Esophagus (tissue), 2 donors: ENCODE results near the gene OR1C1. TPM values are rescaled to one million over a fixed set of nuclear protein-coding genes. Genes with fewer than 3 reads are reported as not detected.
"Not testable (repeated sequence)": the region's sequence is repeated elsewhere in the genome, so short reads cannot be mapped to it uniquely, and the experiment has no call there.

Experiments used
- H3K27ac ChIP-seq, 2 donors: one replicate each; pipeline ENCODE4 v1.5.1; 2013; ENCODE audit warnings: low read depth in 2 of 2, mild to moderate bottlenecking in 2 of 2, inconsistent platforms in 1 of 2, low read length in 1 of 2, moderate library complexity in 1 of 2
- H3K27me3 ChIP-seq, 2 donors: one replicate each; pipeline ENCODE4 v1.6.1; 2013; ENCODE audit warnings: low read length in 2 of 2, control low read depth in 1 of 2, mild to moderate bottlenecking in 1 of 2; ENCODE audit not compliant: insufficient read depth in 2 of 2, control insufficient read depth in 1 of 2
- H3K36me3 ChIP-seq, 2 donors: one replicate each; pipeline ENCODE4 v1.6.1; 2013; ENCODE audit warnings: low read length in 1 of 2; ENCODE audit not compliant: control insufficient read depth in 2 of 2, insufficient read depth in 2 of 2
- H3K4me1 ChIP-seq, 2 donors: one replicate each; pipeline ENCODE4 v1.6.1; 2013; ENCODE audit warnings: low read length in 1 of 2; ENCODE audit not compliant: control insufficient read depth in 2 of 2, insufficient read depth in 2 of 2
- H3K4me3 ChIP-seq, 2 donors: one replicate each; pipeline ENCODE4 v1.5.1; 2013; ENCODE audit warnings: low read length in 2 of 2, mild to moderate bottlenecking in 2 of 2, low read depth in 1 of 2, moderate library complexity in 1 of 2
- H3K9me3 ChIP-seq, 2 donors: one replicate each; pipeline ENCODE4 v1.6.1; 2013; ENCODE audit warnings: mild to moderate bottlenecking in 2 of 2, low read depth in 1 of 2, low read length in 1 of 2, moderate library complexity in 1 of 2; ENCODE audit not compliant: control insufficient read depth in 2 of 2, insufficient read depth in 1 of 2
- WGBS, 2 donors: extraction: QIAGEN DNeasy Blood & Tissue Kit; methylation state at CpG; one replicate each; pipeline ENCODE4 v1.1.7; 2013; 5-methylcytosine and 5-hydroxymethylcytosine counted together
- polyA plus RNA-seq, 2 donors: library from polyadenylated mRNA; stranded (reverse); fragments of 200-250 nt; gene quantifications; one replicate each; pipeline ENCODE4 v1.2.3, GENCODE V29; 2013
- donor health status: healthy with polysubstance abuse.
- donor health status: Bipolar disorder and iron deficiency.

The OR1C1 gene, protein sequence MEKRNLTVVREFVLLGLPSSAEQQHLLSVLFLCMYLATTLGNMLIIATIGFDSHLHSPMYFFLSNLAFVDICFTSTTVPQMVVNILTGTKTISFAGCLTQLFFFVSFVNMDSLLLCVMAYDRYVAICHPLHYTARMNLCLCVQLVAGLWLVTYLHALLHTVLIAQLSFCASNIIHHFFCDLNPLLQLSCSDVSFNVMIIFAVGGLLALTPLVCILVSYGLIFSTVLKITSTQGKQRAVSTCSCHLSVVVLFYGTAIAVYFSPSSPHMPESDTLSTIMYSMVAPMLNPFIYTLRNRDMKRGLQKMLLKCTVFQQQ
- not detected for polyA plus RNA-seq

DNA sequence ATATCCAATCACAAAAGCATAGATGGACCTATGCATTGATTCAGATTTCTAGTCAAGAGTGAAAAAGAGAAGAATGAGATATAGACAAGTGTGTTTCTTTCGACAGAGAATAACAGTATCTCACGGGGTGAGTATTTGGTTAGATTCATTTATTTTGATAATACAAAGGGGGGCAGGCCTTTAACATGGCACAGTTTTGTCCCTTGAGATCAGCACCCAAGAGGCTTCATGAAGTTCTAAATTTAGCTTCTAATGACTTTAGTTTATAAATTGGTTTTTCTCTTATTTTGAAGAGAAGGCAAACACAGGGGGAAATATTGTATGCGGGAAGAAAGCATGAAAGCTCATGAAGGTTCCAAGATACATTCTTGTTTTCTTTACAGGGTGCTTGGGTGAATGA is at the start of gene OR1C1:
Gene OR1C1, minus strand, starts transcription at position 101 of the 400 bp plus-strand sequence. CDS start 2,150 bp downstream, outside the sequence.
- 91 to 97% methylated on average over 3 of the region's 3 CpGs for WGBS, 2 donors

DNA sequence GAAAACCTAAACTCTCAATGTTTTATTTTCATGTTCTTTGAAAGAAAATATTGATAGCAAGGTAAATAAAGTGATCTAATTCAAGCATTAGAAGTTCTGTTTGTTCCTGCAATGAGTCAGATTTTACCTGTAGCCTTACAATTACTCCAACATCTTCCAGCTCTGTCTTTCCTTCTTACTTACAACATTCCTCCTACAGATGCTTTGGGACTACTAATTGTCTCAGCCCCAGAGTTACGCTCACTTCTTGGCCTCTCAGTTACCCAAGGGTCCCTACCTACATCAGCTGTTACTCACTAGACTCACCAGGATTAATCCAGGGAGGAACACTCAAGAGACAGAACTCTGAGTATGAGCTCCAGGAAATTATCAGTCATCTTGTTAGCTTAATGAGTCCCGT is 37.2 kb upstream of the OR1C1 start:
- WGBS, 2 donors, result 0 to 35% methylated on average over 2 of the region's 2 CpGs
- no peaks in the 10 kb centered on the region for H3K27me3 ChIP-seq
- H3K27ac ChIP-seq, result no peak overlapping the region
- H3K4me3 ChIP-seq, result no peak overlapping the region
- H3K36me3 ChIP-seq, result no peaks in the 10 kb centered on the region
- no peaks in the 10 kb centered on the region for H3K4me1 ChIP-seq
- no peaks in the 10 kb centered on the region for H3K9me3 ChIP-seq

More for the DNA sequence above, at the start of gene OR1C1:
- H3K27me3 ChIP-seq, result no peaks in the 10 kb centered on the region
- no peaks in the 10 kb centered on the region for H3K36me3 ChIP-seq
- H3K9me3 ChIP-seq, result peaks cover 0 to 7% of the 10 kb centered on the region in 2 donors
- H3K4me3 ChIP-seq, result no peak within 1 kb of the TSS
- no peak within 1 kb of the TSS for H3K27ac ChIP-seq
- no peaks in the 10 kb centered on the region for H3K4me1 ChIP-seq

DNA sequence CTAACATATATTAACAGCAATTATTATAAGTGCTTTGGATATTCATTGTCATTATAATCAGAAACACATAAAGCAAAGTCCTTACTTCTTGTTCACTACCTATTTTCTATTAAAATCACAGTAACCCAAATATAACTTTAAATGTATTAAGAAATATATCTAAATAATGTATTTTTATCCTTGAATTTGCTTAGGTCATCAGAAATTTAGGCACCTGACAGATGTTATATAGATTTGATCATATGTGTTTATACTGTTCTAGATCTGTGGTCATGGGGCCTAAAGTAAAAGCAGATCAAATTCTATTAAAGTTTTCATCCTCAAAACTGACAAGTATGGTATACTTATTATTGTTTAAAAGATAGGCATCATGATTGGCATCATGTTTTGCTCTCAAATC is 9.2 kb upstream of the OR1C1 start:
- no peak overlapping the region for H3K4me3 ChIP-seq
- H3K27ac ChIP-seq, result no peak overlapping the region
- peaks cover 0 to 3% of the 10 kb centered on the region in 2 donors for H3K9me3 ChIP-seq
- no peaks in the 10 kb centered on the region for H3K4me1 ChIP-seq
- H3K36me3 ChIP-seq, result no peaks in the 10 kb centered on the region
- H3K27me3 ChIP-seq, result no peaks in the 10 kb centered on the region

DNA sequence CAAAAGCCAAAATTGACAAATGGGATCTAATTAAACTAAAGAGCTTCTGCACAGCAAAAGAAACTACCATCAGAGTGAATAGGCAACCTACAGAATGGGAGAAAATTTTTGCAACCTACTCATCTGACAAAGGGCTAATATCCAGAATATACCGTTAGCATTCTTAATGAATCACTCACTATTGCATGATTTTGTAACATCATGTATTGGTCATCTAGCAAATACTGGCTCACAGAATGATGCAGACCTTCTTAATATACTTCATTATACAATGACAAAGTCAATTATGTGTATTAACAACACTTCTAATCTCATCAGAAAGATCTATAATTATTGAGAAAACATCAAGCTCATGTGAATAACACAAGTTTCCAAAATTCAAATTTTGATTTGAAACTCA is 6.0 kb downstream of the OR1C1 start:
- not testable (repeated sequence) for H3K27me3 ChIP-seq, H3K4me3 ChIP-seq, H3K36me3 ChIP-seq, H3K27ac ChIP-seq, H3K4me1 ChIP-seq
- 88 to 89% methylated on average over 1 of the region's 1 CpG for WGBS, 2 donors
- peaks cover 8 to 13% of the 10 kb centered on the region in 2 donors for H3K9me3 ChIP-seq

DNA sequence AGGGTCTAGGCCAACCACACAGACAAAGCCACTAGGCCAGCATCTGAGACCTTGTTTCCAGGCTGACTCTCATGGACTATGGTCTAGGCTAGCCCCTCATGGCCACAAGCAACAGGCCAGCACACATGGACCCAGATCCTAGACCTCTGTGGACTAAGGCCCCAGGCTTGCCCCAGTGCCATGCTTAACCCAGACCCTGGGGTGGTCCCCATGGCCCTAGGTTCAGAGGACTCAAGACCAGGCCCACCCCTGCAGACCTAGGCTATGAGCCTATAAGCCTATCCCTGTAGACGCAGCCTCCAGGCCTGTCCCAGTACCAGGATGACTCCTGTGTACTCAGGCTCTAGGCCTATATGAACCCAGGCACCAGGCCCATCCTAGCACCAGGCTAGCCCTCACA is 10.5 kb downstream of the OR1C1 start:
- no peak overlapping the region for H3K4me3 ChIP-seq
- WGBS, 2 donors, result 88% methylated on average over 1 of the region's 1 CpG
- peaks cover 6 to 8% of the 10 kb centered on the region in 2 donors for H3K9me3 ChIP-seq
- no peak overlapping the region for H3K27ac ChIP-seq
- H3K27me3 ChIP-seq, result no peaks in the 10 kb centered on the region
- no peaks in the 10 kb centered on the region for H3K36me3 ChIP-seq
- no peaks in the 10 kb centered on the region for H3K4me1 ChIP-seq

DNA sequence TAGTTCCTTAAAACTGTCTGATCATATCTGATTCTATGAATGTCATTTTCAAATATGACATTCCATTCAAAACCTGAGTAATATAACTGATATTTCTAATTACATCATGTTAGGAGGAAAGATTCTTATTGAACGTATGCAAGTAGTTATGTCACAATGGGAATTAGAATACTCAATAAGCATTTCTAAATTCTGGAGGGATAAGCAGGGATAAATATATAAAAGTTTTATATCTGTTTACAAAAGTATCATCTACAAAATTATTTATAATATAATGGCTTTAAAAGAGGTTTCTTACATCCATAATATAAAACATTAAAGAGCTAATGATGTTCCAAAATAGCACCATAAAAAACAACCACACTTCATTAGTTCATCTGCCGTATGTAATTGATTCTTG is 12.3 kb downstream of the OR1C1 start, which contains the start of gene OR14A2:
Gene OR14A2, minus strand, starts transcription at position 101 of the 400 bp plus-strand sequence.
- Histone ChIP-seq H3K9me3 (peaks cover 6 to 9% of the 10 kb centered on the region in 2 donors), H3K4me1 (no peaks in the 10 kb centered on the region), H3K27ac (no peak within 1 kb of the TSS), H3K27me3 (no peaks in the 10 kb centered on the region), H3K4me3 (no peak within 1 kb of the TSS), H3K36me3 (no peaks in the 10 kb centered on the region)
- 91 to 94% methylated on average over 2 of the region's 2 CpGs for WGBS, 2 donors

DNA sequence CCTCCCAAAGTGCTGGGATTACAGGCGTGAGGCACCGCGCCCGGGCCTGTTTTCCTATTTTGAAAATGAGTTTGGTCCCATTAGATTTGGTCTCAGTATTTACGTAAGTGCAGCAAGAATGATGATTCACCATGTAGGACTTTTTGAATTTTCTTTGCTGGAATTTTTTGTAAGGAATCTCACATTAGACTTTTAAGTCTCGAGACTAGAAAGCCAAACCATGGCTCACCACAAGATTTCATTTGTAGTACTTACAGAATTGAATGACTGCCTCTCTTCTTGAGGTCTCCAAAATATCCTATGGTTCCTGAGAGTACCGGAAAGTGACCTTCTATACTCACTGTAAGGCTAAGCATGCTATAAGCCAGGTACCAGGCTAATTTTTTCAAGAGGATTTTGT is 12.7 kb downstream of the OR1C1 start:
- WGBS, 2 donors, result 86 to 90% methylated on average over 7 of the region's 7 CpGs
- Histone ChIP-seq H3K27me3 (no peaks in the 10 kb centered on the region), H3K4me3 (no peak overlapping the region), H3K36me3 (no peaks in the 10 kb centered on the region), H3K27ac (no peak overlapping the region), H3K4me1 (no peaks in the 10 kb centered on the region), H3K9me3 (peaks cover 6 to 10% of the 10 kb centered on the region in 2 donors)

DNA sequence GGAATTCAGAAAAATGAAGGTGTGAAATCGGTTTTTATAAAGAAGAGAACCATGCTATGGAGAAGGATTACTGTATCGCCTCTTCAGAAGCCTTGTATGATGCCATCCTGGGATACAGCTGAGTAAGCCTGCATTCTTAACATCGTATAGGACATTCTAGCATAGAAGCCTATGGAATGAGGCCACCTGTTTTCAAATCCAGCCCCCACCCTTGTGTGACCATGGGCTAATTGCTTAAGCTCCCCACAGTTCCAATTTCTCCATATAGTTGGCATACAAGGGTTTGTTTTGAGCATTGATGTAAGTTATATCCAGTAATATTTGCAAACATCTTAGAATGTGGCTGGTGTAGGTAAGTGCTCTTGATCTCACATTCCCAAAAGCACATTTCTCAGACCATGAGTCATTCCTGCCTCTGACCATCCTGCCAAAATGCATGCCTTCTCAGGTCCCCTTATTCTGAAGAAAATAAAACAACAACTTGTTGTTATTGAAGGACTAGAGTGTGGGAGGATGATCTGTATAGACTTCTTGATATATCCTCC is 13.9 kb downstream of the OR1C1 start:
- Histone ChIP-seq H3K27ac (no peak overlapping the region), H3K36me3 (no peaks in the 10 kb centered on the region), H3K9me3 (peaks cover 6 to 10% of the 10 kb centered on the region in 2 donors), H3K27me3 (no peaks in the 10 kb centered on the region), H3K4me3 (no peak overlapping the region), H3K4me1 (no peaks in the 10 kb centered on the region)
- 78 to 79% methylated on average over 3 of the region's 3 CpGs for WGBS, 2 donors

DNA sequence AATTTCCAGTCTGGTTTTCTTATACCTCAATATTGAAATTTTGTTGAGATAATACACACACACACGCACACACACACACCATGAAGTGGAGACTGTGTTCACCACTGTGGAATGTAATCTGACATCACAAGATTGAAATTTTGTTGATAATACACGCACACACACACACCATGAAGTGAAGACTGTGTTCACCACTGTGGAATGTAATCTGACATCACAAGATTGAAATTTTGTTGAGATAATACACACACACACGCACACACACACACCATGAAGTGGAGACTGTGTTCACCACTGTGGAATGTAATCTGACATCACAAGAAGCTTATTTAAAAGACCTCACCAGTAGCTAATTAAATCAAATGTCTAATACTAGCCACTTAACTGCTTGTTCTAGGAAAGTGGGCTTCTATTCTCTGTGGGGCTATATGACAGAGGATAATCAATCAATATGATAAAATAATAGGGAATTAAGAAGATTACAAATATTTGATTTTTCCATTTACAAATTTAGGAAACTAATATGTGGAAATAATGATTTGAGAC is 18.1 kb downstream of the OR1C1 start:
- H3K4me1 ChIP-seq, H3K36me3 ChIP-seq, H3K4me3 ChIP-seq, H3K27ac ChIP-seq, H3K9me3 ChIP-seq, H3K27me3 ChIP-seq: not testable (repeated sequence)
- 56 to 65% methylated on average over 3 of the region's 3 CpGs for WGBS, 2 donors

DNA sequence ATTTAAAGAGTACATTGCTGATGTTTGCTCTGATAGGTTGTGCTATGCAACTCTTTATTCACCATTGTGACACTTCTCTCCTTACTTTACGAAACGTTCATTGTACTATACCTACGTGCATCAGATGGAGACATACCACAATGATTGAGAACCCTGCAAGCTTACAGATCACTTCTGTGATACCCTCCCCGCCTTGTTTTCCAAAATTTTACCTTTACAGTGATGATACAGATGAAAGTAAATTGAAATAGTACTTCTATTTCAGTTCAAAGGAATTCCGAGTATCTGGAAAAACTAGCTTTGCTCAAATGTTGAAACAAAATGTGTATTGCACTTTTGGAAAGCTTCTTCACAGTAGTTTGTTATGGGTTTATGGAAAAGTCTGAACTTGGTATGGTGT is 18.6 kb downstream of the OR1C1 start:
- Histone ChIP-seq H3K9me3 (peaks cover 0 to 2% of the 10 kb centered on the region in 2 donors), H3K4me3 (no peak overlapping the region), H3K27me3 (no peaks in the 10 kb centered on the region), H3K36me3 (no peaks in the 10 kb centered on the region), H3K4me1 (no peaks in the 10 kb centered on the region), H3K27ac (no peak overlapping the region)
- 73 to 76% methylated on average over 5 of the region's 5 CpGs for WGBS, 2 donors
